T-cell (primary cell): ENCODE measurements around the gene SOD1. TPM values are rescaled to one million over a fixed set of nuclear protein-coding genes. Genes with fewer than 3 reads are reported as not detected.

Source experiments
- ATAC-seq, 4 experiments: fragments of 200-7000 bp in 3 of 4; fragments of 150-1000 bp in 1 of 4; cut with Tn5 transposase; replicated peaks in 1 of 4; 1 replicate in 3 of 4; 2 replicates in 1 of 4; pipeline ENCODE4 v1.10.0; 2021; ENCODE audit warnings: moderate library complexity in 3 of 4, mild to moderate bottlenecking in 2 of 4, moderate number of reproducible peaks in 1 of 4
- CTCF ChIA-PET, 2 donors: fragments of 300-600 bp; sonication (Branson Sonifier 250); formaldehyde crosslinking; loops; one replicate each; lab custom pipeline; 2022; ENCODE audit warnings: antibody characterized with exemption in 2 of 2; lab: Charles Lee
- POLR2A ChIA-PET, 2 donors: fragments of 300-600 bp; sonication (Branson Sonifier 250); formaldehyde crosslinking; loops; one replicate each; lab custom pipeline; 2022; ENCODE audit warnings: antibody characterized with exemption in 2 of 2; lab: Charles Lee
- DNase-seq, 35 experiments: peaks; one replicate each; pipeline versions ENCODE4 v3.0.0 to v3.0.0-alpha.2; 2013 to 2023
- H3K27ac ChIP-seq: one replicate; pipeline ENCODE4 v1.5.1; 2013; ENCODE audit warnings: low read length
- H3K27me3 ChIP-seq, 2 experiments: replicated peaks in 1 of 2; 1 replicate in 1 of 2; 2 replicates in 1 of 2; pipeline versions ENCODE4 v1.6.1 to v1.7.0; 2013; ENCODE audit warnings: low read length in 1 of 2, mixed read lengths in 1 of 2; ENCODE audit not compliant: control insufficient read depth in 2 of 2, insufficient read depth in 2 of 2; ENCODE audit errors: extremely low read depth in 1 of 2
- H3K36me3 ChIP-seq, 2 donors: 1 replicate in 1 of 2; 2 replicates in 1 of 2; pipeline versions ENCODE4 v1.6.1 to v1.7.0; 2013; ENCODE audit warnings: low read length in 1 of 2; ENCODE audit not compliant: control insufficient read depth in 2 of 2, insufficient read depth in 1 of 2; ENCODE audit errors: extremely low read depth in 1 of 2
- H3K4me1 ChIP-seq, 2 experiments: 1 replicate in 1 of 2; 2 replicates in 1 of 2; pipeline versions ENCODE4 v1.6.1 to v1.7.0; 2013; ENCODE audit warnings: low read length in 2 of 2, mixed read lengths in 1 of 2; ENCODE audit not compliant: insufficient read depth in 2 of 2, control insufficient read depth in 1 of 2; ENCODE audit errors: extremely low read depth in 1 of 2
- H3K4me3 ChIP-seq, 2 donors: 1 replicate in 1 of 2; 2 replicates in 1 of 2; pipeline versions ENCODE4 v1.5.1 to v1.7.0; 2013; ENCODE audit warnings: mild to moderate bottlenecking in 2 of 2, low read length in 1 of 2, moderate library complexity in 1 of 2; ENCODE audit not compliant: control insufficient read depth in 1 of 2; ENCODE audit errors: extremely low read depth in 1 of 2
- H3K9me3 ChIP-seq: 2 replicates; pipeline ENCODE4 v1.7.0; 2013
- H3K27ac Mint-ChIP-seq, 2 donors: one replicate each; pipeline ENCODE4 v1.8.0; 2020 to 2021; ENCODE audit warnings: mild to moderate bottlenecking in 2 of 2, mixed read lengths in 2 of 2
- H3K27me3 Mint-ChIP-seq, 2 donors: one replicate each; pipeline ENCODE4 v1.8.0; 2021 to 2022; ENCODE audit warnings: mixed read lengths in 2 of 2
- H3K36me3 Mint-ChIP-seq: one replicate; pipeline ENCODE4 v1.8.0; 2021; ENCODE audit warnings: mixed read lengths
- H3K4me1 Mint-ChIP-seq, 3 donors: one replicate each; pipeline ENCODE4 v1.8.0; 2020 to 2022; ENCODE audit warnings: mixed read lengths in 3 of 3, mild to moderate bottlenecking in 1 of 3
- H3K4me3 Mint-ChIP-seq, 3 donors: one replicate each; pipeline ENCODE4 v1.8.0; 2020 to 2022; ENCODE audit warnings: mild to moderate bottlenecking in 3 of 3, mixed read lengths in 3 of 3, moderate library complexity in 3 of 3
- H3K9me3 Mint-ChIP-seq, 3 donors: one replicate each; pipeline ENCODE4 v1.8.0; 2020 to 2022; ENCODE audit warnings: mixed read lengths in 3 of 3
- WGBS: methylation state at CpG from one replicate; pipeline ENCODE4 v1.1.5; 2013; ENCODE audit warnings: missing lambda C conversion rate; ENCODE audit not compliant: insufficient coverage; 5-methylcytosine and 5-hydroxymethylcytosine counted together
- total RNA-seq, 35 experiments: library from RNA in 6 of 35; stranded (reverse) in 6 of 35; fragments of 120-200 nt in 1 of 35; gene quantifications; one replicate each; pipeline versions ENCODE4 v1.2.1 to v1.2.4 and lab custom pipeline; 2013 to 2026

SOD1 gene
- total RNA-seq, 5 donors from 2014 or later (not counting 1 experiment from before 2014, with no cell fraction given), result 143 to 167 (median 152) TPM

DNA sequence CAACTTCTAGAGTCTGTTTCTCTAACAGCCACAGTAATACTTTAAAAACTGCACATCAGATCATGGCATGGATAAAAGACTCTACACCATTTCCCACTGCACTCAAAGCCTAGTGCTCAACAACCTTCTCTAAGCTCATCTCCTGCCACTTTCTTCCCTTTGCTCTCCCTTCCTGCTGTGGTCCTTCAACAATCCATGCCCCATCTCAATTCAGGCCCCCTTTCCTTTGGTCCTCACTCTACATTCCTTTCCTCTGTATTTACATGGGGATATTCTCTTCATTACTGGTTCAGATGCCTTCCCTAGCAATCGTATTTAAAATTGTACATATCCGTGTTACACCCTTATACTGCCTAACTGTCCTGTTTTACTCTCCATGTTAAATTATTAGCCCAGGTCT is 19.0 kb downstream of the SOD1 start:
- ChIA-PET CTCF (interaction anchor here in 1 of 2 donors (0.5 kb wide), 1 partner anchor 31 kb away, joined by 6 read pairs; no protein-coding TSS in a partner anchor), POLR2A (interaction anchor here in 1 of 2 donors (0.6 kb wide), 1 partner anchor 11 kb away, joined by 4 read pairs; no protein-coding TSS in a partner anchor)
- H3K4me1 Mint-ChIP-seq, result no peaks in the 10 kb centered on the region
- no peaks in the 10 kb centered on the region for H3K9me3 Mint-ChIP-seq
- no peak overlapping the region for H3K4me3 Mint-ChIP-seq
- H3K27ac ChIP-seq, result no peak overlapping the region
- no peak for DNase-seq
- H3K4me3 ChIP-seq, result no peak overlapping the region
- no peaks in the 10 kb centered on the region for H3K27me3 ChIP-seq
- H3K36me3 Mint-ChIP-seq, result peaks cover 13% of the 10 kb centered on the region
- H3K4me1 ChIP-seq, result no peaks in the 10 kb centered on the region
- peaks cover 3 to 20% of the 10 kb centered on the region in 2 donors for H3K36me3 ChIP-seq
- no peaks in the 10 kb centered on the region for H3K27me3 Mint-ChIP-seq
- no peak overlapping the region for H3K27ac Mint-ChIP-seq
- ATAC-seq, result no peak
- WGBS, result no CpG with 5 or more reads among the region's 2 CpGs
- H3K9me3 ChIP-seq, result no peaks in the 10 kb centered on the region

DNA sequence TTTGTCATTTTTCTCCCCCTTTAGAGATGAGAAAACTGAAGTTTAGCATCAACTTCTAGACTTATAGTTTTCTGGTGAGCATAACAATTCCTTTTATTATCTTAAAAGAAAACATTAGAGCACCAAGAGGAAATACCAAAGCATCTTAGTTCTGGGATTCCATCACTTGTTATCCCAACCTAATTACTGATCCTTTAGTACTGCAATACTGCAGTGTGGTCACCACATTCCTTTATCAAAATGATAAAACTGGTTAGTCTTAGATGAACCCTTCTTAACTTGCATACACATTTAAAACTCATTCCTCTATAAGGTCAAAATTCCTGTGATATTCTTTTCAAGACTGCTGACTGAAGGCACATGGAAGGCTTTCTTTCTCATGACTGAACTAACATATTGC is 23.1 kb downstream of the SOD1 start:
- Mint-ChIP-seq H3K27me3 (no peaks in the 10 kb centered on the region), H3K4me1 (peaks cover 0 to 2% (median 0%) of the 10 kb centered on the region in 3 donors), H3K9me3 (no peaks in the 10 kb centered on the region), H3K36me3 (peaks cover 42% of the 10 kb centered on the region), H3K4me3 (no peak overlapping the region), H3K27ac (no peak overlapping the region)
- no peak for ATAC-seq
- H3K27ac ChIP-seq, result no peak overlapping the region
- ChIA-PET CTCF (no interaction called here), POLR2A (no interaction called here)
- DNase-seq, result no peak
- peaks cover 9 to 51% of the 10 kb centered on the region in 2 donors for H3K36me3 ChIP-seq
- H3K4me3 ChIP-seq, result no peak overlapping the region
- H3K9me3 ChIP-seq, result no peaks in the 10 kb centered on the region
- H3K4me1 ChIP-seq, result no peaks in the 10 kb centered on the region
- no peaks in the 10 kb centered on the region for H3K27me3 ChIP-seq

DNA sequence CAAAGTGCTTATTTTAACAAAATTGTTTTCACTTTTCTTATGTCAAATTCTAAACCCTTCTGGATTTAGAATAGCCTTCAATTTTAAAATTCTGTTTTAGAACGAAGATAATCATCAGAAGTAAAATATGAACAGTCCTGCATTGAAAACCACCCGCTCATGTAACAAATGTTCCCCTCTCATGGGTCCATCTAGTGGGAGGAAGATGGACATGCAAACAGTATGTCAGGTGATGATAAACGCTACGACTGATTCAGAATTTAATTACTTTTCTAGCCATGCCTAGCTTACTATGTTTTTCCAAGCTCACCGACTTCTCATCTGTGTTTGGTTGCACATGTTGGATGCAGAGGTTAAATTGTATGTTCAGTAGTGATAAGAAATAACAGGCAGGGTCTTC is 23.5 kb downstream of the SOD1 start:
- H3K4me1 Mint-ChIP-seq, result peaks cover 0 to 2% (median 0%) of the 10 kb centered on the region in 3 donors
- no CpG with 5 or more reads among the region's 5 CpGs for WGBS
- H3K27me3 ChIP-seq, result no peaks in the 10 kb centered on the region
- H3K4me3 Mint-ChIP-seq, result no peak overlapping the region
- no peak for DNase-seq
- H3K27me3 Mint-ChIP-seq, result no peaks in the 10 kb centered on the region
- H3K4me3 ChIP-seq, result no peak overlapping the region
- no peak overlapping the region for H3K27ac ChIP-seq
- no peak for ATAC-seq
- no peaks in the 10 kb centered on the region for H3K9me3 ChIP-seq
- ChIA-PET CTCF (no interaction called here), POLR2A (no interaction called here)
- H3K36me3 Mint-ChIP-seq, result peaks cover 44% of the 10 kb centered on the region
- H3K4me1 ChIP-seq, result no peaks in the 10 kb centered on the region
- no peak overlapping the region for H3K27ac Mint-ChIP-seq
- no peaks in the 10 kb centered on the region for H3K9me3 Mint-ChIP-seq
- peaks cover 9 to 55% of the 10 kb centered on the region in 2 donors for H3K36me3 ChIP-seq

DNA sequence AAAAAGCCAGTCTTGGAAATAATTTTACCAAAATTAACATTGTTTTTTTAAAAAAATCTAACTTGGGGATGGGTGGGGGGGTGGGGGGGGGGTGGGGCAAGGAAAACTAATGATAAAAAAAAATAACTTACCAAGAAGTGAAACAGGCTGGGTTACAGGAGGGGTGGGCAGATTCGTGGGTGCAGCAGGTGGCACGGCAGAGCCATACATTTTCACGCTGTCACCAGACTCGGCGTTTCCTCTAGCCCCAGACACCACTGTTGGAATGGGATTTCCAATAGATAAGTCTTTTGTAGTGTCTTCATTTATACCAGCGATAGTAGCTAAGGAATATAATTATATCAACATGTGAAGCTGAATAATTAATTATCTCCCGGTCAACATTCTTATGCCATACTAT is 25.4 kb downstream of the SOD1 start:
- Histone ChIP-seq H3K27me3 (no peaks in the 10 kb centered on the region), H3K4me3 (no peak overlapping the region), H3K4me1 (no peaks in the 10 kb centered on the region), H3K9me3 (no peaks in the 10 kb centered on the region), H3K36me3 (peaks cover 8 to 72% of the 10 kb centered on the region in 2 donors), H3K27ac (no peak overlapping the region)
- peaks cover 0 to 2% (median 0%) of the 10 kb centered on the region in 3 donors for H3K4me1 Mint-ChIP-seq
- H3K36me3 Mint-ChIP-seq, result peaks cover 46% of the 10 kb centered on the region
- no peak overlapping the region for H3K4me3 Mint-ChIP-seq
- no peak overlapping the region for H3K27ac Mint-ChIP-seq
- no peak for DNase-seq
- H3K27me3 Mint-ChIP-seq, result no peaks in the 10 kb centered on the region
- ChIA-PET CTCF (no interaction called here), POLR2A (no interaction called here)
- 92% methylated on average over 2 of the region's 7 CpGs for WGBS
- ATAC-seq, result no peak
- no peaks in the 10 kb centered on the region for H3K9me3 Mint-ChIP-seq

DNA sequence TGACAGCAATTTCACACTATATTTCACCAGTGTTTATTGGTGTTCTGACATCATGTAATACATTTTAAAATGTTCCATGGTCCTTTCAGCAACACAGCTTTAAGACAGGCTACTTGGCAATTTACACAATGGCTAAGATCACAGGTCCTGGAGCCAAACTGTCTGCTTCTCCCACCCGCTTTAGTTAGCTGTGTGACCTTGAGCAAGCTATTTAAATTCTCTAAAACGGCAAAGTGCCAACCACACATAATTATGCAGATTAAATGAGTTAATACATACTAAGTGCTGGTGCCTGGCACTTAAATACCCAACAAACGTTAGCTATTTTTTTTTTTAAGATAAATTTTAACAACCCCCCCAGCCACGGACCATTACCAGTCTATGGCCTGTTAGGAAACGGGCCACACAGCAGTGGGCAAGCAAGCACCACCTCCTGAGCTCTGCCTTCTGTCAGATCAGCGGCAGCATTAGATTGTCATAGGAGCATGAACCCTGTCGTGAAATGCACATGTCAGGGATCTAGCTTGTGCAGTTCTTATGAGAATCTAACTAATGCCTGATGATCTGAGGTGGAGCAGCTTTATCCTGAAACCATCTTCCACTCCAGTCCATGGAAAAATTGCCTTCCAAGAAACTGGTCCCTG is 26.9 kb downstream of the SOD1 start:
- H3K9me3 ChIP-seq, result no peaks in the 10 kb centered on the region
- DNase-seq, result no peak
- H3K36me3 Mint-ChIP-seq, result peaks cover 58% of the 10 kb centered on the region
- peaks cover 0 to 2% (median 0%) of the 10 kb centered on the region in 3 donors for H3K4me1 Mint-ChIP-seq
- H3K27ac Mint-ChIP-seq, result peak overlapping the region in 1 of 2 donors; percentile 2
- no peaks in the 10 kb centered on the region for H3K4me1 ChIP-seq
- no peaks in the 10 kb centered on the region for H3K27me3 ChIP-seq
- H3K27ac ChIP-seq, result no peak overlapping the region
- ATAC-seq, result no peak
- H3K4me3 ChIP-seq, result no peak overlapping the region
- no peaks in the 10 kb centered on the region for H3K9me3 Mint-ChIP-seq
- peaks cover 6 to 84% of the 10 kb centered on the region in 2 donors for H3K36me3 ChIP-seq
- POLR2A ChIA-PET, result interaction anchor here in 1 of 2 donors (0.6 kb wide), 1 partner anchor 491 kb away, joined by 4 read pairs; no protein-coding TSS in a partner anchor
- H3K4me3 Mint-ChIP-seq, result no peak overlapping the region
- 90% methylated on average over 2 of the region's 7 CpGs for WGBS
- H3K27me3 Mint-ChIP-seq, result no peaks in the 10 kb centered on the region
- CTCF ChIA-PET, result interaction anchor here in 1 of 2 donors (0.6 kb wide), 1 partner anchor 37 kb away, joined by 4 read pairs; no protein-coding TSS in a partner anchor

DNA sequence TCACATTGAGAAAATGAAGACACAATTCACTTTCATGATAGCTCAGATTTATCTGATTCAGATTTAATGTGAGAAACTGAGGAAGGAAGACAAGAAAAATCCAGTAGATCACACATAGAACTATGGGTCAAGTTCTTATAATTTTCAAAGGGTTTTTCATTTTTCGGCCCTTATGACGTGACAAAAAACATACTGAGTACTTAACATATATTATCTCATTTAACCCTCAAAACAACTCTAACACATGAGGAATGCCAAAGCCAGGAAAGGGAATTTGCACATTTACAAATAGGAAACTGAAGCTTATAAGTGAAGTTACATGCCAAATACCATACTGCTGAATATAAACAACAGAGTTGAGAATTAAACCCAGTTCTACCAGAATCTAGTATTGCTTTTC is 27.6 kb downstream of the SOD1 start:
- POLR2A ChIA-PET, result no interaction called here
- Histone ChIP-seq H3K27ac (no peak overlapping the region), H3K27me3 (no peaks in the 10 kb centered on the region), H3K4me3 (no peak overlapping the region), H3K36me3 (peaks cover 7 to 87% of the 10 kb centered on the region in 2 donors), H3K4me1 (no peaks in the 10 kb centered on the region), H3K9me3 (no peaks in the 10 kb centered on the region)
- Mint-ChIP-seq H3K4me1 (peaks cover 0 to 2% (median 0%) of the 10 kb centered on the region in 3 donors), H3K4me3 (no peak overlapping the region), H3K27ac (peak overlapping the region in 1 of 2 donors; percentile 2), H3K36me3 (peaks cover 58% of the 10 kb centered on the region), H3K9me3 (no peaks in the 10 kb centered on the region), H3K27me3 (no peaks in the 10 kb centered on the region)
- no peak for ATAC-seq
- no CpG with 5 or more reads among the region's 2 CpGs for WGBS
- DNase-seq, result no peak
- CTCF ChIA-PET, result no interaction called here
